IMR-90 (cell line): ENCODE results near the gene MAGI2. TPM values are rescaled to one million over a fixed set of nuclear protein-coding genes. Genes with fewer than 3 reads are reported as not detected.

ENCODE experiments used
- ATAC-seq: fragments of 200-7000 bp; cut with Tn5 transposase; 2 replicates; pipeline ENCODE4 v1.9.1; 2020; ENCODE audit warnings: low read depth, mild to moderate bottlenecking, moderate library complexity
- BruUV-seq: library from RNA; stranded (reverse); fragments of 400-500 nt; replicated peaks from 2 replicates; lab custom pipeline; 2021; lab: Mats Ljungman, UMichigan
- CTCF ChIA-PET: fragments of 300-600 bp; formaldehyde crosslinking; extraction: SDS; loops from one replicate; lab custom pipeline; 2021; ENCODE audit warnings: antibody characterized with exemption; lab: Yijun Ruan, JAX
- POLR2A ChIA-PET: fragments of 300-600 bp; sonication (Branson Sonifier 250); formaldehyde crosslinking; loops from one replicate; lab custom pipeline; 2022; ENCODE audit warnings: antibody characterized with exemption; ENCODE audit not compliant: unreplicated experiment; lab: Charles Lee
- DNase-seq: peaks from one replicate; pipeline ENCODE4 v3.0.0; 2013
- H2AFZ ChIP-seq: replicated peaks from 2 replicates; pipeline ENCODE3; 2013; ENCODE audit warnings: low read length, mild to moderate bottlenecking; ENCODE audit not compliant: poor library complexity
- H2AK5ac ChIP-seq: 2 replicates; pipeline ENCODE4 v1.6.1; 2013; ENCODE audit warnings: low read depth, low read length, inconsistent platforms
- H2AK9ac ChIP-seq: replicated peaks from 2 replicates; pipeline ENCODE3; 2013; ENCODE audit warnings: mild to moderate bottlenecking, low read depth, low read length, moderate library complexity; ENCODE audit not compliant: poor library complexity
- H2BK120ac ChIP-seq: 2 replicates; pipeline ENCODE4 v1.6.1; 2013; ENCODE audit warnings: low read depth, low read length, inconsistent platforms
- H2BK15ac ChIP-seq: 3 replicates; pipeline ENCODE4 v1.6.1; 2013; ENCODE audit warnings: low read depth, low read length, inconsistent platforms
- H2BK20ac ChIP-seq: 2 replicates; pipeline ENCODE4 v1.6.1; 2013; ENCODE audit warnings: low read depth, mild to moderate bottlenecking, inconsistent platforms, low read length, moderate library complexity
- H2BK5ac ChIP-seq: 2 replicates; pipeline ENCODE4 v1.6.1; 2013; ENCODE audit warnings: mild to moderate bottlenecking, low read depth, low read length, inconsistent platforms; ENCODE audit not compliant: poor library complexity, severe bottlenecking
- H3K14ac ChIP-seq: replicated peaks from 2 replicates; pipeline ENCODE4 v1.6.1; 2013; ENCODE audit warnings: low read depth, low read length, inconsistent platforms
- H3K18ac ChIP-seq: 2 replicates; pipeline ENCODE4 v1.6.1; 2013; ENCODE audit warnings: low read depth, low read length, control low read depth
- H3K23ac ChIP-seq: 2 replicates; pipeline ENCODE4 v1.6.1; 2013; ENCODE audit warnings: low read depth, low read length, inconsistent platforms
- H3K27ac ChIP-seq: 2 replicates; pipeline ENCODE4 v1.5.1; 2013; ENCODE audit warnings: mild to moderate bottlenecking, control low read depth, low read length; ENCODE audit not compliant: insufficient read depth
- H3K27me3 ChIP-seq: 2 replicates; pipeline ENCODE4 v1.6.1; 2013; ENCODE audit warnings: low read length; ENCODE audit not compliant: control insufficient read depth, insufficient read depth
- H3K36me3 ChIP-seq: 2 replicates; pipeline ENCODE4 v1.6.1; 2013; ENCODE audit warnings: low read length, mixed read lengths; ENCODE audit not compliant: control insufficient read depth, insufficient read depth
- H3K4ac ChIP-seq: 2 replicates; pipeline ENCODE4 v1.6.1; 2013; ENCODE audit warnings: low read depth, low read length, inconsistent platforms
- H3K4me1 ChIP-seq: 2 replicates; pipeline ENCODE4 v1.6.1; 2013; ENCODE audit warnings: low read length, mixed read lengths; ENCODE audit not compliant: control insufficient read depth, insufficient read depth
- H3K4me2 ChIP-seq: 2 replicates; pipeline ENCODE4 v1.6.1; 2013; ENCODE audit warnings: low read depth, mild to moderate bottlenecking, control low read depth, low read length, moderate library complexity
- H3K4me3 ChIP-seq: 2 replicates; pipeline ENCODE4 v1.5.1; 2013; ENCODE audit warnings: low read depth, mild to moderate bottlenecking, control low read depth, low read length, moderate library complexity; ENCODE audit not compliant: insufficient read depth
- H3K56ac ChIP-seq: 2 replicates; pipeline ENCODE4 v1.6.1; 2013; ENCODE audit warnings: low read length, inconsistent platforms; ENCODE audit not compliant: insufficient read depth; ENCODE audit errors: extremely low read depth
- H3K79me1 ChIP-seq, 2 experiments: 2 replicates each; pipeline ENCODE4 v1.6.1; 2013; ENCODE audit warnings: low read length in 2 of 2, inconsistent platforms in 1 of 2, low read depth in 1 of 2
- H3K9ac ChIP-seq: 2 replicates; pipeline ENCODE4 v1.6.1; 2013; ENCODE audit warnings: low read depth, low read length, control low read depth
- H3K9me1 ChIP-seq: 2 replicates; pipeline ENCODE4 v1.6.1; 2013; ENCODE audit warnings: low read length, inconsistent platforms; ENCODE audit not compliant: insufficient read depth
- H3K9me3 ChIP-seq: 2 replicates; pipeline ENCODE4 v1.6.1; 2013; ENCODE audit warnings: low read length; ENCODE audit not compliant: control insufficient read depth, insufficient read depth
- H4K20me1 ChIP-seq: 2 replicates; pipeline ENCODE4 v1.6.1; 2013; ENCODE audit warnings: low read length, inconsistent platforms; ENCODE audit not compliant: insufficient read depth
- H4K5ac ChIP-seq: 2 replicates; pipeline ENCODE4 v1.6.1; 2013; ENCODE audit warnings: mild to moderate bottlenecking, low read depth, low read length, control low read depth
- H4K8ac ChIP-seq, 2 experiments: 2 replicates each; pipeline ENCODE4 v1.6.1; 2013; ENCODE audit warnings: low read depth in 2 of 2, low read length in 2 of 2, control low read depth in 1 of 2, inconsistent platforms in 1 of 2
- H4K91ac ChIP-seq: 2 replicates; pipeline ENCODE4 v1.6.1; 2013; ENCODE audit warnings: low read depth, low read length, inconsistent platforms; ENCODE audit not compliant: insufficient read depth
- CHD1 ChIP-seq: IDR thresholded peaks from 2 replicates; pipeline ENCODE4 v1.6.1; 2012; ENCODE audit warnings: low read depth, low read length, improper control_type of control experiment
- CTCF ChIP-seq: conservative IDR thresholded peaks from 2 replicates; pipeline ENCODE4 v1.5.1; 2012; ENCODE audit warnings: mild to moderate bottlenecking, low read depth, low read length, improper control_type of control experiment
- FOS ChIP-seq: fragments of 150-350 bp; IDR thresholded peaks from 2 replicates; pipeline ENCODE4 v1.6.1; 2016; ENCODE audit warnings: low read depth, low read length
- MAFK ChIP-seq: IDR thresholded peaks from 2 replicates; pipeline ENCODE4 v1.6.1; 2012; ENCODE audit warnings: low read depth, low read length, improper control_type of control experiment
- MXI1 ChIP-seq: IDR thresholded peaks from 2 replicates; pipeline ENCODE4 v1.6.1; 2012; ENCODE audit warnings: low read depth, mild to moderate bottlenecking, low read length, moderate library complexity, borderline replicate concordance
- NFE2L2 ChIP-seq: fragments of 150-350 bp; IDR thresholded peaks from 2 replicates; pipeline ENCODE4 v1.6.1; 2016; ENCODE audit warnings: low read depth, mild to moderate bottlenecking, low read length
- POLR2A ChIP-seq: IDR thresholded peaks from 2 replicates; pipeline ENCODE4 v1.6.1; 2012; ENCODE audit warnings: mild to moderate bottlenecking, low read depth, low read length
- RAD21 ChIP-seq: IDR thresholded peaks from 2 replicates; pipeline ENCODE4 v1.6.1; 2012; ENCODE audit warnings: low read length, improper control_type of control experiment
- SMC3 ChIP-seq: fragments of 150-350 bp; IDR thresholded peaks from 2 replicates; pipeline ENCODE4 v1.6.1; 2016; ENCODE audit warnings: low read depth, mild to moderate bottlenecking, antibody characterized with exemption, low read length, moderate library complexity
- WGBS, 2 experiments: methylation state at CpG; one replicate each; pipeline versions ENCODE4 v1.1.5 to v1.1.7; 2013; ENCODE audit warnings: missing lambda C conversion rate in 2 of 2; ENCODE audit not compliant: insufficient read length in 1 of 2; ENCODE audit errors: extremely low coverage in 2 of 2; 5-methylcytosine and 5-hydroxymethylcytosine counted together
- dilution Hi-C: fragments of 300-500 bp; cut with HindIII; formaldehyde crosslinking; loops from one replicate; pipeline ENCODE4 v1.14.3; 2018; ENCODE audit warnings: low sequenced_read_pairs; ENCODE audit not compliant: unreplicated experiment
- in situ Hi-C: fragments of 300-500 bp; cut with MboI; formaldehyde crosslinking; loops from 3 replicates; pipeline ENCODE4 v1.14.3; 2019; ENCODE audit warnings: low sequenced_read_pairs, inconsistent platforms, mixed read lengths
- intact Hi-C: fragments of 100-400 bp; cut with micrococcal nuclease; formaldehyde crosslinking; loops from 2 replicates; pipeline ENCODE4 v1.10.0; 2022
- polyA plus RNA-seq, 3 experiments: library from polyadenylated mRNA; depleted of rRNA; stranded (reverse); fragments of >200 nt; gene quantifications; 2 replicates each; pipeline ENCODE4 v1.2.3, GENCODE V29; 2012; ENCODE audit warnings: low replicate concordance in 1 of 3
- total RNA-seq: library from RNA; depleted of rRNA; stranded (reverse); fragments of >200 nt; gene quantifications from 2 replicates; pipeline ENCODE4 v1.2.3, GENCODE V29; 2012
- TF ChIP-seq, protein P1 (sequence below): fragments of 150-350 bp; IDR thresholded peaks from 2 replicates; pipeline ENCODE4 v1.6.1; 2016; ENCODE audit warnings: low read depth, mild to moderate bottlenecking, low read length, moderate library complexity, borderline replicate concordance
- TF ChIP-seq, protein P2 (sequence below): fragments of 150-350 bp; IDR thresholded peaks from 2 replicates; pipeline ENCODE4 v1.6.1; 2017; ENCODE audit warnings: mild to moderate bottlenecking, antibody characterized with exemption, low read length, low read depth

MAGI2 gene
- total and polyA plus RNA-seq, 2 of the 4 experiments (the other 2 are of a cell fraction): 2.5 to 17.9 TPM

DNA sequence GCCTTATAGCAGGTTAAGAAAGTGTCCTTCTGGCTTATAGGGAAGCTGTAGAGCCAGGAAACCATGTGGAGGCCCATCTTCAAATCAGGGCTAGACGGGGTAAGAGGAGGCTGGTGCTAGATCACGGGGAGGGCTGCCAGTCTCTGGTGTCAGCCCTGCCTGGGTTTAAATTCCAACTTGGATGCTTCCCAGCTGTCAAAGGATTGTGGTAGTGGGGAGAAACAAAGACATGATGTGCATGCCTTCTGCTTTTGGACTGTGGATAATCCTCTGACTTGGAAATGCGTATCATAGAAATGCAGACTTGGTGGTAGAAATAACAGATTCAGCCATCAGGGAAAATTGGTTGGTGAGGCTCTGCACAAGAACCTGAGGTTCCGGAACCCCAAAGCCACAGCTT is 1329.3 kb downstream of the MAGI2 start:
- no peak for ATAC-seq
- peak overlapping the region; percentile 11; the same call in 1 of the 3 replicates for H2BK15ac ChIP-seq
- no peak overlapping the region for H3K23ac ChIP-seq
- ChIA-PET POLR2A (no interaction called here), CTCF (interaction anchor here (0.6 to 0.7 kb wide), 2 partner anchors 259 to 1161 kb away, joined by 3 to 8 read pairs; no protein-coding TSS in a partner anchor)
- no CpG with 5 or more reads among the region's 4 CpGs for WGBS, 2 experiments
- H4K91ac ChIP-seq: no peak overlapping the region; the same call in 1 of the 2 replicates
- no peaks in the 10 kb centered on the region for H3K9me3 ChIP-seq
- H3K18ac ChIP-seq: peak overlapping the region; percentile 64
- H3K79me1 ChIP-seq: no peaks in the 10 kb centered on the region
- H2AFZ ChIP-seq: no peak overlapping the region
- H4K8ac ChIP-seq: no peak overlapping the region
- H3K27me3 ChIP-seq: no peaks in the 10 kb centered on the region
- H3K56ac ChIP-seq: no peak overlapping the region
- H3K36me3 ChIP-seq: no peaks in the 10 kb centered on the region
- H3K14ac ChIP-seq: peak overlapping the region; percentile 23
- no peak overlapping the region for H2AK9ac ChIP-seq
- H4K5ac ChIP-seq: no peak overlapping the region
- peak overlapping the region; percentile 1; the same call in 1 of the 2 replicates for H2AK5ac ChIP-seq
- H3K4me3 ChIP-seq: no peak overlapping the region
- TF ChIP-seq, protein P1, sequence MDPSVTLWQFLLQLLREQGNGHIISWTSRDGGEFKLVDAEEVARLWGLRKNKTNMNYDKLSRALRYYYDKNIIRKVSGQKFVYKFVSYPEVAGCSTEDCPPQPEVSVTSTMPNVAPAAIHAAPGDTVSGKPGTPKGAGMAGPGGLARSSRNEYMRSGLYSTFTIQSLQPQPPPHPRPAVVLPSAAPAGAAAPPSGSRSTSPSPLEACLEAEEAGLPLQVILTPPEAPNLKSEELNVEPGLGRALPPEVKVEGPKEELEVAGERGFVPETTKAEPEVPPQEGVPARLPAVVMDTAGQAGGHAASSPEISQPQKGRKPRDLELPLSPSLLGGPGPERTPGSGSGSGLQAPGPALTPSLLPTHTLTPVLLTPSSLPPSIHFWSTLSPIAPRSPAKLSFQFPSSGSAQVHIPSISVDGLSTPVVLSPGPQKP: no peak
- TF ChIP-seq SMC3 (no peak), MXI1 (no peak), POLR2A (no peak), RAD21 (no peak), NFE2L2 (no peak), MAFK (no peak), CTCF (no peak), CHD1 (no peak), FOS (no peak)
- TF ChIP-seq, protein P2, sequence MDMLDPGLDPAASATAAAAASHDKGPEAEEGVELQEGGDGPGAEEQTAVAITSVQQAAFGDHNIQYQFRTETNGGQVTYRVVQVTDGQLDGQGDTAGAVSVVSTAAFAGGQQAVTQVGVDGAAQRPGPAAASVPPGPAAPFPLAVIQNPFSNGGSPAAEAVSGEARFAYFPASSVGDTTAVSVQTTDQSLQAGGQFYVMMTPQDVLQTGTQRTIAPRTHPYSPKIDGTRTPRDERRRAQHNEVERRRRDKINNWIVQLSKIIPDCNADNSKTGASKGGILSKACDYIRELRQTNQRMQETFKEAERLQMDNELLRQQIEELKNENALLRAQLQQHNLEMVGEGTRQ: no peak
- no peak overlapping the region for H2BK120ac ChIP-seq
- DNase-seq: no peak
- H3K9ac ChIP-seq: no peak overlapping the region
- no peak overlapping the region for H3K27ac ChIP-seq
- in situ Hi-C loops (no loop called here), dilution Hi-C loops (no loop called here), intact Hi-C loops (no loop called here)
- no peak overlapping the region for H2BK5ac ChIP-seq
- peak overlapping the region; percentile 40 for H3K4ac ChIP-seq
- 0 out of 2 replicates have a peak, but pooled peaks cover 3% of the 10 kb centered on the region for H3K9me1 ChIP-seq
- no peak overlapping the region for H3K4me2 ChIP-seq
- BruUV-seq: no TSS peak
- peaks cover 5% of the 10 kb centered on the region for H3K4me1 ChIP-seq
- H2BK20ac ChIP-seq: no peak overlapping the region; the same call in 1 of the 2 replicates
- H4K20me1 ChIP-seq: no peaks in the 10 kb centered on the region; the same call in 1 of the 2 replicates
